Fibroblast of the aortic adventitia (primary cell): ENCODE data around the gene CLEC2D. TPM values are rescaled to one million over a fixed set of nuclear protein-coding genes. Genes with fewer than 3 reads are reported as not detected.
A peak's percentile ranks its signal among the peaks of the same experiment; 100 is the strongest.
"Not testable (repeated sequence)": the region's sequence is repeated elsewhere in the genome, so short reads cannot be mapped to it uniquely, and the experiment has no call there.

Experiments
- DNase-seq: peaks from one replicate; pipeline ENCODE4 v3.0.0-alpha.2; 2010; ENCODE audit warnings: low read depth
- H3K4me3 ChIP-seq: 2 replicates; pipeline ENCODE4 v1.5.1; 2011; ENCODE audit warnings: low read depth, mild to moderate bottlenecking, control low read depth, low read length, moderate library complexity
- CTCF ChIP-seq: IDR thresholded peaks from 2 replicates; pipeline ENCODE4 v1.5.1; 2011; ENCODE audit warnings: mild to moderate bottlenecking, low read length, control low read depth, inconsistent platforms; ENCODE audit not compliant: insufficient read depth
- total RNA-seq: library from RNA; depleted of rRNA; stranded (reverse); fragments of >200 nt; gene quantifications from 2 replicates; pipeline ENCODE4 v1.2.3, GENCODE V29; 2012; ENCODE audit warnings: low replicate concordance

The CLEC2D gene
- total RNA-seq, 1 donor, result 4.6 TPM

- peak; percentile 93 for DNase-seq
- H3K4me3 ChIP-seq, result no peak overlapping the region
- no peak for TF ChIP-seq CTCF
These were observed 4.1 kb downstream of the CLEC2D start for GRCh38 chr12:9673404-9674225.

- H3K4me3 ChIP-seq, result no peak overlapping the region
- no peak for TF ChIP-seq CTCF
- no peak for DNase-seq
These were observed 4.7 kb downstream of the CLEC2D start for GRCh38 chr12:9674226-9674590.

- H3K4me3 ChIP-seq, DNase-seq: not testable (repeated sequence)
These were observed 13.0 kb downstream of the CLEC2D start for GRCh38 chr12:9682508-9682907.

GRCh38 chr12:9682949-9683348 lies 13.4 kb downstream of the CLEC2D start:
- H3K4me3 ChIP-seq, DNase-seq: not testable (repeated sequence)

GRCh38 chr12:9685366-9685765 lies 15.9 kb downstream of the CLEC2D start:
- DNase-seq, H3K4me3 ChIP-seq: not testable (repeated sequence)

- no peak for DNase-seq
- no peak overlapping the region for H3K4me3 ChIP-seq
- no peak for TF ChIP-seq CTCF
These were observed 16.4 kb downstream of the CLEC2D start for GRCh38 chr12:9685915-9686314.

- no peak for DNase-seq
- no peak overlapping the region for H3K4me3 ChIP-seq
- no peak for TF ChIP-seq CTCF
These were observed 17.7 kb downstream of the CLEC2D start for GRCh38 chr12:9687228-9687627.

GRCh38 chr12:9692909-9693308 lies 23.4 kb downstream of the CLEC2D start:
- DNase-seq, result peak; percentile 65
- TF ChIP-seq CTCF, result no peak
- no peak overlapping the region for H3K4me3 ChIP-seq
